GM21529 (cell line): Measurements from ENCODE around the gene SLCO1B1.
A peak's percentile ranks its signal among the peaks of the same experiment; 100 is the strongest.
"Not testable (repeated sequence)": the region's sequence is repeated elsewhere in the genome, so short reads cannot be mapped to it uniquely, and the experiment has no call there.

Source experiments
- ATAC-seq: cut with Tn5 transposase; IDR thresholded peaks from one replicate; pipeline ENCODE4 v1.9.1; 2021; ENCODE audit not compliant: unreplicated experiment

SLCO1B1 gene, protein sequence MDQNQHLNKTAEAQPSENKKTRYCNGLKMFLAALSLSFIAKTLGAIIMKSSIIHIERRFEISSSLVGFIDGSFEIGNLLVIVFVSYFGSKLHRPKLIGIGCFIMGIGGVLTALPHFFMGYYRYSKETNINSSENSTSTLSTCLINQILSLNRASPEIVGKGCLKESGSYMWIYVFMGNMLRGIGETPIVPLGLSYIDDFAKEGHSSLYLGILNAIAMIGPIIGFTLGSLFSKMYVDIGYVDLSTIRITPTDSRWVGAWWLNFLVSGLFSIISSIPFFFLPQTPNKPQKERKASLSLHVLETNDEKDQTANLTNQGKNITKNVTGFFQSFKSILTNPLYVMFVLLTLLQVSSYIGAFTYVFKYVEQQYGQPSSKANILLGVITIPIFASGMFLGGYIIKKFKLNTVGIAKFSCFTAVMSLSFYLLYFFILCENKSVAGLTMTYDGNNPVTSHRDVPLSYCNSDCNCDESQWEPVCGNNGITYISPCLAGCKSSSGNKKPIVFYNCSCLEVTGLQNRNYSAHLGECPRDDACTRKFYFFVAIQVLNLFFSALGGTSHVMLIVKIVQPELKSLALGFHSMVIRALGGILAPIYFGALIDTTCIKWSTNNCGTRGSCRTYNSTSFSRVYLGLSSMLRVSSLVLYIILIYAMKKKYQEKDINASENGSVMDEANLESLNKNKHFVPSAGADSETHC

DNA sequence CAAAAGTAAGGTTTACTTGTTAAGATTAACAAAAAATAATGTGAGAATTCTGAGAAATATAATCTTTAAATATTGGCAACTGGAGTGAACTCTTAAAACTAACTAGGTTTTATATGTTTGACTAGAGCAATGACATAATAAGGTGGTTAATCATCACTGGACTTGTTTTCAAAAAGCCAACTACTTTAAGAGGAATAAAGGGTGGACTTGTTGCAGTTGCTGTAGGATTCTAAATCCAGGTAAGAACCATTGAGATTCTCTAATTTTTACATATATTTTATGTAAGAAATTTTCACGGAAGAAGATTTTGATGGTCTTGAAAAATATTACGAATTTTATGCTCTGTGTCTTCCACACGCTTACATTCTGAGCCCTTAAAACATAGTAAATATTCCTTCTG lies at the start of gene SLCO1B1:
TSS of gene SLCO1B1 (plus strand) at position 197 of the 400 bp plus-strand sequence. CDS start 10,381 bp downstream, outside the sequence.
- no peak for ATAC-seq

DNA sequence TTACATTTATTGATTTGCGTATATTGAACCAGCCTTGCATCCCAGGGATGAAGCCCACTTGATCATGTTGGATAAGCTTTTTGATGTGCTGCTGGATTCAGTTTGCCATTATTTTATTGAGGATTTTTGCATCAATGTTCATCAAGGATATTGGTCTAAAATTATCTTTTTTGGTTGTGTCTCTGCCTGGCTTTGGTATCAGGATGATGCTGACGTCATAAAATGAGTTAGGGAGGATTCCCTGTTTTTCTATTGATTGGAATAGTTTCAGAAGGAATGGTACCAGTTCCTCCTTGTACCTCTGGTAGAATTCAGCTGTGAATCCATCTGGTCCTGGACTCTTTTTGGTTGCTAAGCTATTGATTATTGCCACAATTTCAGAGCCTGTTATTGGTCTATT lies 46.2 kb upstream of the SLCO1B1 start:
- not testable (repeated sequence) for ATAC-seq

DNA sequence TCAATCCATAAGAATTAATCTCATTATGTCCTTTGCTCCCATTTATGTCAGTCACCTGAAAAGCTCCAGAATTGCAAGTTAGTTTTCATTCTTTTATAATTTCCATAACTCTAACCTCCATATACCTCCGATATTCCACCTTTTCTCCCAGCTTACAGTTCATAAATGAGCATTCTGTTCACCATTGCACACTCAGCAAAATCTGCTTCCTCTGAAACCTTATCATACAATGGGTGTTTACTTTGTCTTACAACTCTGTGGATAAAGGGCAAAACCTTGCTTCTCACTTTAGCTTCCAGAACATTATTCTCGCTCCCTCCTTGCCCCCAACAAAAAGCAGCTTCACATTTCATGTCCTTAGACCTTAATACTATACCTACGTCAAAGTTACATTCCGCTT lies 19.3 kb upstream of the SLCO1B1 start:
- ATAC-seq: no peak

DNA sequence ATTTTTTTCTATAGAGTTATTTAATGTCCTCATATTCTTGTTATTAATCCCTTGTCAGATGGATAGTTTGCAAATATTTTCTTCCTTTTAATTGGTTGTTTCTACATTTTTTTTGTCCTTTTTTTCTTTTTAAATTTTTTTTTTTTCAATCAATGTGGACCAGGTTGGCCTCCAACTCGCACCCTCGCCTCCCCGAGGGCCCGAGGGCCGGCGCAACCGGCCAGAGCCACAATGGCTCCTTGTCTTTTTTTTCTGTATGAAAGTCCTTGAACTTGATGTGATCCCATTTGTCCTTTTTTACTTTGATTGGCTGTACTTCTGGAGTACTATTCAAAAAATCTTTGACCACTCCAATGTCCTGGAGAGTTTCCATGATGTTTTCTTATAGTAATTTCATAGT lies 17.7 kb upstream of the SLCO1B1 start:
- no peak for ATAC-seq

DNA sequence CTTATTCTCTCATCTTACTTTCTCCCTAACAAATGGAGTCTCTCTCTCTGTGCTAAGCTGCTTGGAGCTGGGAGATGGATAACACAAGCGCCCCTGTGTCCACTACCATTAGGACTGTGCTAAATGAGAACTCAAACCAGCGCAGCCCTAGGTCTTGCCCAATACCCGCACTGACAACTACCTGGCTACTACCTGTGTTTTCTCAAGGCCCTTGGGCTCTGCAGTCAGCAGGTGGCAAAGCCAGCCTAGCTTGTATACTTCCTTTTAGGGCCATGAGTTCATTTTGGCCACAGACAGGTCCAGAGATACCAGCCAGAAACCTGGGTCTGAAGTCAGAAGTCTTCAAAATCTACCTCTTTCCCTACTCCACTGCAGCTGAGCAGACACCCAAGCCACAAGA lies 13.0 kb upstream of the SLCO1B1 start:
- ATAC-seq: no peak

DNA sequence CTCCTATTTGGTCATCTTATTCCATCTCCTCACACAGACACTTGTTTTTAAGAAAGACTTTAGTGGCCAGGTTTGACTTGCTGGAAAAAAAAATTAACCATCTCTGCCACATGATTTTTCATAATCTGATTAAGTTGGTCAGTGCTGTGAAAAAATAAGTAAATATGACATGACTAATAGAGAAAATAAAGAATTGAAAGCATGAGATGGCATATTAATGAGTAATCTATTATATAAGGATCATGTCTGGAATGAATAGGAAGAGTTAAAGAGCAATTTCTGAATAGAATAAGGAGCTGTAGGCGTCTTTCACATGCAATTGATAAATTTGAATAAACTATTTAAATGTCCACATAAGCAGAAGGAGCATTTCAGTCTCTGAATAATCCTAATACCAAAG lies 12.2 kb upstream of the SLCO1B1 start:
- ATAC-seq: no peak

DNA sequence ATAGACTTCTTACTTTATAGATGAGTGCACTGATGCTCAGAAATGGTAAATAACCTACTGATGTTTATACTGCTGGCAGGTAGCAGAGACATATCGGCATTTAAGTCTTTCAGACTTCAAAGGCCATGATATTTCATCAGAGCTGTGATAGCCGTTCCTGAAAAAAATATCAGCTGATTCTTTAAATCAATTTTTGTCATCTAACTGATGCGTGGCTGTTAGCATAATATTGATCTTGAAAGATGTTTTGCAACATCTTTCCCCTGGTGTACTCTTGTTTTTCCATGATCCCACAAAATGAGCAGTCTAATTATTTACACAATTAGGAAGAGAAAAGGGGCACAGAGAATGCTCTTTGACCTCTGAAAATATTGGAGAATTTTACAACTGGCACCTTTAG lies 1.6 kb upstream of the SLCO1B1 start:
- no peak for ATAC-seq

DNA sequence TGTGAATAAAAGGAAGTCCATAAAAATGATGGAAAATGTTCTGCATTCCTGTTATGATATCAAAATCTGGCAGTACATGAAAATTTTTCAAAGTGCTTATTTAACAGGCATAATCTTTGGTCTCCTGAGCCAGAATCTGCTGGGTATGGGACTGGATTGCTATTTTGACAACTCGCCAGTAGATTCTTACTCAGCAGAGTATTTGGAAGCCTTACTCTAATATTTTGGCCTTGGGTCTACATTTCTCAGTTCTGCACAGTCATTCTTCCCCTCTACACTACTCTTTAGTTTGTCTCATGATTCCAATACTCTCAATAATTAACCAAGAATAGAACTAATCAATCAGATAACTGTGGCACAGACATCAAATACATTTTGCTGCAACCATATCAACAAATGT lies 1.1 kb upstream of the SLCO1B1 start:
- ATAC-seq: no peak

DNA sequence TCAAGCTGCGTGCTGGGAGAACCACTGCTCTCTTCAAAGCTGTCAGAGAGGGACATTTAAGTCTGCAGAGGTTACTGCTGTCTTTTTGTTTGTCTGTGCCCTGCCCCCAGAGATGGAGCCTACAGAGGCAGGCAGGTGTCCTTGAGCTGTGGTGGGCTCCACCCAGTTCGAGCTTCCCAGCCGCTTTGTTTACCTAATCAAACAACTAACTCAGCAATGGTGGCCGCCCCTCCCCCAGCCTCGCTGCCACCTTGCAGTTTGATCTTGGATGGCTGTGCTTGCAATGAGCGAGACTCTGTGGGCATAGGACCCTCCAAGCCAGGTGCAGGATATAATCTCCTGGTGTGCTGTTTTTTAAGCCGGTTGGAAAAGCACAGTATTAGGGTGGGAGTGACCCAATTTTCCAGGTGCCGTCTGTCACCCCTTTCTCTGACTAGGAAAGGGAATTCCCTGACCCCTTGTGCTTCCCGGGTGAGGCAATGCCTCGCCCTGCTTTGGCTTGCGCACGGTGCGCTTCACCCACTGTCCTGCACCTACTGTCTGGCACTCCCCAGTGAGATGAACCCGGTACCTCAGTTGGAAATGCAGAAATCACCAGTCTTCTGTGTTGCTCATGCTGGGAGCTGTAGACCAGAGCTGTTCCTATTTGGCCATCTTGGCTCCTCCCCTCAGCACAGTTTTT lies 6.5 kb downstream of the SLCO1B1 start:
- ATAC-seq: not testable (repeated sequence)

DNA sequence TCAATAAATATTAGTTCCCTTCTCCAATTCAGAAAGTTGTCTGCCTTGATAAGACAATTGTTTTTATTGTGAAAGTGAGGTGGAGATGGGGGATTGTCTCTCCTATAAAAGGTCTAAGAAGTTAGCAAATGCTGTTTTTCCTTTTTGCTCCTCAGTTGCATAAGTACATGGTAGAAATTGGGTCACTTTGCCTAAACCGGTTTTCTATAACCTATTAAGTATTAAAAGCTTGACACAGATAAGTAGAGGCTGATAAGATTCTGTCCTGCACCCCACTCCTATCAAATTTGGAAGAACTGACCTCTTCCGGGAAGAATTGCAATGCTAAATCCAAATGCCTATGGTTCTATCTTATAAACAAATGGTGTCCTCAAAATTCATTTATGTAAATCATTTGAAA lies 7.0 kb downstream of the SLCO1B1 start:
- ATAC-seq: no peak

DNA sequence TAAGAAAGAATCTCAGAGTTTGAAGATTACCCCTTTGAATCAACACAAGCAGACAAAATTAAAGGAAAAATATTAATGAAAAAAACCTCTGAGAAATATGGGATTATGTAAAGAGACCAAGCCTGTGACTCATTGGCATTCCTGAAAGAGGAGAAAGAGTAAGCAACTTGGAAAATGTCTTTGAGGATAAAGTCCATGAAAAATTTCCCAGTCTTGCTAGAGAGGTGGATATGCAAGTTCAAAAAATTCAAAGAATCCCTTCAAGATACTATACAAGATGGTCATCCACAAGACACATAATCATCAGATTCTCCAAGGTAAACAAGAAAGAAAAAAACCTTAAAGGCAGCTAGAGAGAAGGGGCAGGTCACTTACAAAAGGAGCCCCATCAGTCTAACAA lies 13.3 kb downstream of the SLCO1B1 start:
- ATAC-seq: no peak

DNA sequence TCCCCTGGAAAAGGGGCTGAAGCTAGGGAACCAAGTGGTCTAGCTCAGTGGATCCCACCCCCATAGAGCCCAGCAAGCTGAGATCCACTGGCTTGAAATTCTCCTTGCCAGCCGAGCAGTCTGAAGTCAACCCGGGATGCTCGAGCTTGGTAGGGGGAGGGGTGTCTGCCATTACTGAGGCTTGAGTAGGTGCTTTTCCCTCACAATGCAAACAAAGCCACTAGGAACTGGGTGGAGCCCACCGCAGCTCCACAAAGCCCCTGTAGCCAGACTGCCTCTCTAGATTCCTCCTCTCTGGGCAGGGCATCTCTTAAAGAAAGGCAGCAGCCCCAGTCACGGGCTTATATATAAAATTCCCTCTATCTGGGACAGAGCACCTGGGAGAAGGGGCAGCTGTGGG lies 18.9 kb downstream of the SLCO1B1 start:
- not testable (repeated sequence) for ATAC-seq

DNA sequence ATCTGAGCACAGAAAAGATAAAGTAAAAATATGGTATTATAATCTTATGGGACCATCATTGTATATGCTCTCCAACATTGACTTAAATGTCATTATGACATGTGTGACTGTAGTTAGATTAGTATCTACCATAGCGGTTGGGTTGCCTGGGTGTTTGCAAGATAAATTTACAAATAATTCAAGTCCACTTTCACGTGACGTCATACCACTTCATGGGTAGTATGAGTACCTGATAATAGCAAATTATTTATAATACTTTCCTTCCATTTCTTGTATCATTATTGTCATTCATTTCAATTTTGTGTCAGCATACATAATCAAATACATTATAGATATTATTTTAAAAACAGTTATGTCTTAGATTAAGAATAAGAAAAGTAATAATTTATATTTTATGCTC lies 20.2 kb downstream of the SLCO1B1 start:
- no peak for ATAC-seq

DNA sequence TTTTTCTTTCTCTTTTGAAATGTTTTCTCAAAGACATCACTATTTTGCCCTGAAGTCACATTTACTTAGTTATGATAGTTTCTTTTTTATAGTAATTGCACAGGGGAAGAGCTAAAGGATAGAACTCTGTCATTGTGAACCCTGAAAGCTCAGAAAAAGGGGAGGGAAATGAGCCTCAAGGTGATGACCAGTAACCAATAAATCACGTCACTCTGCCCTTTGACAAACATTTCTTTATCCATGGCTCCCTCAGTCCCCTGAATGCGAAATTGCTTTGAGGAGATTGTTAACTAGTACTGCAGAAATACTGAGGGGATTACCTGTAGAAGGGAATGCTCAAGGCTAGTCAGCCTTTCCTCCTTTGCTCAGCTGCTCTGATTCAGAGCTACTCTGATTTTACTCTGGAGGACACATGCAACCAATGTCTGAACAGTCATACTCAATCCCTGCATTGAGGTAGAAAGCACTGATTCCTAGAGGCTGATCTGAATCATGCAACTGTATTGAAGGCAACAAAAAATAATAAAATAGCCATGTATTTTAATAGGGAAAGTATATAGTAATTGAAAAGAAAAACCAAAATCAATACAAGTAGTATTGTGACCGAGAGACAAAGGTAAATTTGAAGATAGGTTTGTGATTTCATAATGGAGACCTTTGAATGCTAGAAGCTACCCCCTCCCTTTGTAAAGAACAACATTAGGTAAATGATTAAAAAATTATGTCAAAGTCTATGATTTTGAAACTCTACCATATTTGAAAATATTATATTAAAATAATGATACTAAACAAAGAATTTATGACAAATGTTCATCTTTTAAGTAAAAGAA lies 24.7 kb downstream of the SLCO1B1 start:
- ATAC-seq: no peak

DNA sequence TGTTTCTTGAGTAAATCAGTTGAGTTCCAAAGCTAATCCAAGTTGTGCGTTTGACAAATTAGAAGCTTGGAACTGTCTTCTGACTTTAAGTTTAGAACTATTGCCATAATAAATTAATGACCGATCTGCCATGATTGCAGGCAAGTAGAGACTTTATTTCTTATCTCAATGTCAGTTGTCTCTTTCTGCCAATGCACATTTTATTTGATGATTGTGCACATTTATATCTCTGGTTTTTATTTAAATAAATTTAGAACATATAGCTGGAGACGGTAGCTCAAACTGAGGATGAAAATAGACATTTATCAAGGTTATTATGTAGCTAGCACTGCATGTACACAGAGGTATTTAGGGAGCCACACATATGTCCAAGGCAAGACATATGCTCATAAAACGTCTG lies 34.1 kb downstream of the SLCO1B1 start:
- ATAC-seq: no peak

DNA sequence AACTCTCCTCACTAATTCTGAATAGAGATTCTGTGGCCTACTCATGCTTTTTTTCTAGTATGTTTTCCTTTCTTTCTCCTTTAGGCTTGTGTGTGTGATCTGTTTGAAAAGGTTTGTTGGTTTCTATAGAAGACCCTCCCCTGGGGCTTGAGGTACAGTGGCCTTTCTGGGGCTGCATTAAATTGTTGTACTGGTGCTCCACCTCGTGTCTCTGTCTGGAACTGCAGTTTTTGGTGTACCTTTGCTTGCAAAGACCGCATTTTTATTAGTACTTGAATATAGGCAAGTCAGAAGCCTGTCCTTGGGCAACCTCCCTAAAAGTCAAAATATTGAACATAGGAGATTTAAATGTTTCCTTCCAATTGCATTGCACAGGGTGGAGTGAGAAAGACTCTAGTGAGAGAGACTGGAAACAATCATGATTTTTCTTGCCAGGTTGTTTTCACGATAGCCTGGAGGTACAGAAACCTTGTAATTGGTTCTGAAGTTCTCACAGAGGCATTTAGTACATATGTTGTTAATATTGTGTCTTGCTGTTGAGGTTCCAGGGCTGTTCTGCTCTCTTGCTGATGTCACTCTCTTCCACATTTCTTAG lies 39.0 kb downstream of the SLCO1B1 start:
- peak; percentile 93 for ATAC-seq

DNA sequence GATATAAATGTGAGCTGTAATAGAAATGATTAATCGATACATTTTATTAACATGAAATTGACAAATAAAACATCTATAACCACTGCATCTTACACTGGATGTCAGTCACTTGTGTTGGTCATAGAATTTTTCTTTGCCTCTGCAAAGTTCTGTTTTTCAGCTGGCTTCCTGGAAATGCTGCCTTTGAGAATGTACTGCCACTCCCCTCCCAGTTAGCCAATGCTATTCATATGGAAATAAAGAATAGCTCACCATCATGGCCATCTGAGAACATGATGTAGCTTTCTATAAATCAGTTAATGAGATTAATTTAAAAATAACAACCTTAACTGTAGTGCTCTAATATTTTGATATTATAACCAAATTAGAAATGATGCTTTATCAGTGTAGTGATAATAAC lies 41.1 kb downstream of the SLCO1B1 start:
- no peak for ATAC-seq

DNA sequence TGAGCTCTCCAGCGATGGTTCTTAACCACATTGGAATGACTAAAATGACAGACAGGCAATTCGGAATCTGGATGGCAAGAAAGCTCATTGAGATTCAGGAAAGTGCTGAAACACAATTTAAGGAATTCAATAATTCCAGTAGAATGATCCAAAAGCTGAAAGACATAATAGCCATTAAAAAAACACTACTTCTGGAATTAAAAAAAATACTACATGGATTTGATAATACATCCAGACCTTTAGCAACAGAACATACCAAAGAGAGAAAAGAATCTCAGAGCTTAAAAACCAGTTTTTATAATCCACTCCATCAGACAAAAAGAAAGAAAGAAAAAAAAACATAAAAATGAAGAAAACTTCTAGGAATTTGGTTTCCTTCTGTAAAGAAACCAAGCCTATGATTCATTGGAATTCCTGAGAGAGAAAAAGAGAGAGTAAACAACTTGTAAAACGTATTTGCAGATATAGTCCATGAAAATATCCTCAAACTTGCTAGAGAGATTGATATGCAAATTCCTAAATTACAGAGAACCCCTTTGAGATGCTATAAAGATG lies 52.8 kb downstream of the SLCO1B1 start:
- no peak for ATAC-seq

DNA sequence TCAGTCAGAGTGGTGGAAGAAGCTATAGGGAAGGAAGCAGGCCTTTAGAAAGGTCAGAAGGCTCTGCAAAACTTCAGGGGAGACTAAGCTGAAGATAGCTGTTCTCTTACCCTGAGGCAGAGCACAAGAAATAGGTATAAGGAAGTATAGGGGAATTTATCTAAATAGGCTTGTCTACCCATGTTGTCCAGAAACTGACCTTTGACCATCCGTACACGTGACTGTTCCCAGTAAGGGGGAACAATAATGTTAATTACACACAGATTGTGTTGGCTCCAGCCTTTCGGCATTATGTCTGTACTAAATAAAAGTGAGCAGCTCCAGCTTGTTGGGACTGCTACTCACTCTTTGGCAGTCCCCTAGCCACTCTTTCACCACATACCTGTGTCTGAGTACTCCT lies 59.0 kb downstream of the SLCO1B1 start:
- ATAC-seq: no peak

DNA sequence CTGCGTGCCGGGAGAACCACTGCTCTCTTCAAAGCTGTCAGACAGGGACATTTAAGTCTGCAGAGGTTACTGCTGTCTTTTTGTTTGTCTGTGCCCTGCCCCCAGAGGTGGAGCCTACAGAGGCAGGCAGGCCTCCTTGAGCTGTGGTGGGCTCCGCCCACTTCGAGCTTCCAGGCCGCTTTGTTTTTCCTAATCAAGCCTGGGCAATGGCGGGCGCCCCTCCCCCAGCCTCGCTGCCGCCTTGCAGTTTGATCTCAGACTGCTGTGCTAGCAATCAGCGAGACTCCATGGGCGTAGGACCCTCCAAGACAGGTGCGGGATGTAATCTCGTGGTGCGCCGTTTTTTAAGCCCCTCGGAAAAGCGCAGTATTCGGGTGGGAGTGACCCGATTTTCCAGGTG lies 83.4 kb downstream of the SLCO1B1 start:
- not testable (repeated sequence) for ATAC-seq
